Thymus (tissue), 11 donors: ENCODE results near the gene IFT122. TPM values are rescaled to one million over a fixed set of nuclear protein-coding genes. Genes with fewer than 3 reads are reported as not detected.

Source experiments
- DNase-seq, 9 donors: peaks; one replicate each; pipeline ENCODE4 v3.0.0-alpha.2; 2013; ENCODE audit warnings: low spot score in 9 of 9, low read depth in 6 of 9, missing footprints in 1 of 9
- H3K27ac ChIP-seq, 2 donors: one replicate each; pipeline ENCODE4 v1.5.1; 2013; ENCODE audit warnings: control low read depth in 1 of 2, low read depth in 1 of 2, low read length in 1 of 2, mild to moderate bottlenecking in 1 of 2, moderate library complexity in 1 of 2
- H3K27me3 ChIP-seq, 2 donors: one replicate each; pipeline ENCODE4 v1.5.1; 2013; ENCODE audit warnings: low read length in 1 of 2; ENCODE audit not compliant: control insufficient read depth in 2 of 2, insufficient read depth in 1 of 2
- H3K36me3 ChIP-seq, 2 donors: one replicate each; pipeline ENCODE4 v1.5.1; 2013; ENCODE audit warnings: low read length in 1 of 2, mild to moderate bottlenecking in 1 of 2, moderate library complexity in 1 of 2; ENCODE audit not compliant: control insufficient read depth in 2 of 2, insufficient read depth in 2 of 2
- H3K4me1 ChIP-seq, 2 donors: one replicate each; pipeline ENCODE4 v1.5.1; 2013; ENCODE audit warnings: low read length in 2 of 2; ENCODE audit not compliant: control insufficient read depth in 2 of 2, insufficient read depth in 2 of 2
- H3K4me3 ChIP-seq, 2 donors: one replicate each; pipeline ENCODE4 v1.5.1; 2013; ENCODE audit warnings: low read length in 2 of 2, control low read depth in 1 of 2, mild to moderate bottlenecking in 1 of 2
- H3K9me3 ChIP-seq, 2 donors: one replicate each; pipeline ENCODE4 v1.5.1; 2013; ENCODE audit warnings: low read length in 1 of 2, mild to moderate bottlenecking in 1 of 2; ENCODE audit not compliant: control insufficient read depth in 2 of 2, insufficient read depth in 1 of 2
- WGBS: extraction: QIAGEN DNeasy Blood & Tissue Kit; methylation state at CpG from one replicate; pipeline ENCODE4 v1.1.7; 2013; 5-methylcytosine and 5-hydroxymethylcytosine counted together
- polyA plus RNA-seq: library from polyadenylated mRNA; stranded (reverse); fragments of 200-250 nt; gene quantifications from one replicate; pipeline ENCODE4 v1.2.3, GENCODE V29; 2013
- total RNA-seq: library from RNA; stranded (reverse); fragments of 120-200 nt; gene quantifications from one replicate; pipeline ENCODE4 v1.2.4, GENCODE V29; 2013
- donor health status: healthy.

IFT122 gene
- total and polyA plus RNA-seq, 2 donors, result 10.0 to 14.5 TPM

DNA sequence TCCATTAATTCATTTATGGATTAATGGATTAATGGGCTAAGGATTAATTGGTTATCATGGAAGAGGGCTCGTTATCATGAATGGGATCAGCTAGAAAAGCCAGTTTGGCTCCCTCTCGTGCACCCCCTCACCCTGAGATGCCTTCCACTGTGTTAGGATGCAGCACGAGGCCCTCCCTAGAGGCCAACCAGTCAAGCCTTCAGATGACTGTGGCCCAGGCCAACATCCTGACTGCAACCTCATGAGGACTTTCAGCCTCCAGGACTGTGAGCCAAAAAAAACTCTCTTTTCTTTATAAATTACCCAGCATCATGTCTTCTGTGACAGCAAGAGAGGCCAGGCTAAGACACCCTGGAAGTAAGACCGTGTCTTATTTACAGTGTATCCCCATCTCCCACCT, 20.5 kb upstream of the IFT122 start:
- no peak overlapping the region for H3K27ac ChIP-seq
- H3K4me3 ChIP-seq, result no peak overlapping the region
- H3K4me1 ChIP-seq, result peaks cover 0 to 6% of the 10 kb centered on the region in 2 donors
- 94% methylated on average over 4 of the region's 4 CpGs for WGBS
- no peak for DNase-seq
- H3K36me3 ChIP-seq, result no peaks in the 10 kb centered on the region
- peaks cover 0 to 2% of the 10 kb centered on the region in 2 donors for H3K9me3 ChIP-seq
- no peaks in the 10 kb centered on the region for H3K27me3 ChIP-seq

DNA sequence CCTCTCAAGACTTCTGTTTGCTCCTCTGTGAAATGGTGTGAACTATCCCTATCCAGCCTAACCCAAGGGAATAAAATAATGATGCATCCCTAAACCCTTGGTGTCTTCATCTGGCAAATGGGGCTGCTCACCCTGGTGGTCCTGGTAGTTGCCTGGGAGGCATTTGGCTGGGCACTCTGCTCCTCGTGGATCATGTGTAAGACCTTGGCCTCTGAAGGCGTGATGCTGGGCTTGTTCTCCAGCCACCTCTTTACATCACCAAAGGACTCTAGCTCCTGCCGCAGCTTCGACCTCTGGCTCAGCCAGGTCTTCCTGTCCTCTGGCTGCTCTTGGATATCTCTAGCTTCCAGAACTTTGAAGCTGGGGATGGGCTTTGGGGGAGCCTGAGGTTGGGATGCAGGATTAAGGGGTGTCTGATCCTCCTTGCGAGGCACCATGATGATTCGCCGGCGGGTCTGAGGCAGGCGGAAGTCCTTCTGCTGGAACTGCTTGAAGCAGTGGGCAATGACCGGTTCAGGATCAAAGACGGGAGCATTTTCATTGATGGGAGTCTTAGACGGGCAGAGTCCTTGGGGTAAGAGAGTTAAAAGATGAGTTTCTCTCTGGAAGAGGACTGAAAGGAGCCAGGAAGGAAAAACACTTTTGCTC, 18.7 kb upstream of the IFT122 start:
- WGBS, result 98% methylated on average over 12 of the region's 12 CpGs
- peaks cover 5 to 18% of the 10 kb centered on the region in 2 donors for H3K4me1 ChIP-seq

DNA sequence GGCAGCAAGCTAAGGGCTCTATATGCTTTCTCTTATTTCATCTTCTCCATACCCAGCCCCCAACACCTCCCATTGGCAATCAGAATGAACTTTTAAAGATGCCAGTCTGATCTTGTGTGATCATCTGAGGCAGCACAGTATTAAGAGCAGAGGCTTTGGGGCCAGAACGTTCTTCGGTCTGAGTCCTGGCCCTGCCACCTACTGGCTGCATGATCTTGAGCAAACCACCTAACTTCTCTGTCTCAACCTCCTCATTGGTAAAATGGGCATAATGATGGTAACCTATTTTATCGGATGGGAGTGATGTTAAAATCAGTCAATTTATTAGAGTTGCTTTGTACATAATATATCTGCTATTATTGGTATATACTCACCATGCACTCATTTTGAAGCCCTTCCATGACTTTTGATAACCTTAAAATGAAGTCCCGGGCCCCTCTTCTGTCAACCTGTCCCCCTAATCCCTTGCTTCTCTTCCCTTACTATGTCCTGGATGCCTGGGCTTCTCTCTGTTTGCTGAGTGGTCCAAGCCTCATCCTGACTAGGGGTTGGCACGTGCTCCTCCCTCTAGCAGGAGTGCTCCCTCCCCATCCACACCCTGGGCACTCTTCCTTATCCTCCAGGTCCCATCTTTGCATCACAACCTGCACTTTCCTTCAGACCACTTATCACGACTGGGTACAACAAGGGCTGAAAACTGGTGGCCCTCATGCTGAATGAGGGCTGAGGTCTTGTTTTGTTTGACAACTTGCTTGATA, 17.9 kb upstream of the IFT122 start:
- H3K27ac ChIP-seq, result no peak overlapping the region

More for the DNA sequence above, 18.7 kb upstream of the IFT122 start:
- DNase-seq, result no peak
- no peak overlapping the region for H3K4me3 ChIP-seq
- H3K27ac ChIP-seq, result no peak overlapping the region
- no peaks in the 10 kb centered on the region for H3K27me3 ChIP-seq
- peaks cover 0 to 2% of the 10 kb centered on the region in 2 donors for H3K9me3 ChIP-seq
- H3K36me3 ChIP-seq, result no peaks in the 10 kb centered on the region

DNA sequence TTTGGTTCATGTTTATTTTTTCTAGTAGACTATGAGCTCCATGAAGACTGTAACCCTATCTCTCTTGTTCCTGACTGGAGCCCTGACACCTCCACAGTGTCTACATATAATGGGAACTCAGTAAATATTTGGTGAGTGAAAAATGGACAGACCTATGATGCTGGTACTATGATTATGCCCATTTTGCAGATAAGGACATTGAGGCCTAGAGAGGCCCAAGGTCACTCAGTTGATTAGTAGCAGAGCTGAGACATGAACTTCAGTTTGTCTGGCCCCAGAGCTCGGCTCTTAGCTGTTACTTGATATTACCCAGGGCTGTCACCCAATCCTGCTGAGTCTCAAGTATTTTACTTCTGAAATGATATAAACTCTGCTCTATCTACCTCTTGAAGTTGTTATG, 17.1 kb upstream of the IFT122 start:
- Histone ChIP-seq H3K27ac (no peak overlapping the region), H3K36me3 (no peaks in the 10 kb centered on the region), H3K4me3 (no peak overlapping the region), H3K27me3 (peaks cover 0 to 5% of the 10 kb centered on the region in 2 donors), H3K4me1 (peaks cover 5 to 22% of the 10 kb centered on the region in 2 donors), H3K9me3 (peaks cover 0 to 2% of the 10 kb centered on the region in 2 donors)
- no peak for DNase-seq
- 91% methylated on average over 1 of the region's 1 CpG for WGBS

More for the DNA sequence above, 17.9 kb upstream of the IFT122 start:
- Histone ChIP-seq H3K4me3 (no peak overlapping the region), H3K9me3 (peaks cover 0 to 2% of the 10 kb centered on the region in 2 donors), H3K4me1 (peaks cover 5 to 18% of the 10 kb centered on the region in 2 donors), H3K36me3 (no peaks in the 10 kb centered on the region), H3K27me3 (no peaks in the 10 kb centered on the region)
- 84% methylated on average over 6 of the region's 6 CpGs for WGBS
- no peak for DNase-seq

DNA sequence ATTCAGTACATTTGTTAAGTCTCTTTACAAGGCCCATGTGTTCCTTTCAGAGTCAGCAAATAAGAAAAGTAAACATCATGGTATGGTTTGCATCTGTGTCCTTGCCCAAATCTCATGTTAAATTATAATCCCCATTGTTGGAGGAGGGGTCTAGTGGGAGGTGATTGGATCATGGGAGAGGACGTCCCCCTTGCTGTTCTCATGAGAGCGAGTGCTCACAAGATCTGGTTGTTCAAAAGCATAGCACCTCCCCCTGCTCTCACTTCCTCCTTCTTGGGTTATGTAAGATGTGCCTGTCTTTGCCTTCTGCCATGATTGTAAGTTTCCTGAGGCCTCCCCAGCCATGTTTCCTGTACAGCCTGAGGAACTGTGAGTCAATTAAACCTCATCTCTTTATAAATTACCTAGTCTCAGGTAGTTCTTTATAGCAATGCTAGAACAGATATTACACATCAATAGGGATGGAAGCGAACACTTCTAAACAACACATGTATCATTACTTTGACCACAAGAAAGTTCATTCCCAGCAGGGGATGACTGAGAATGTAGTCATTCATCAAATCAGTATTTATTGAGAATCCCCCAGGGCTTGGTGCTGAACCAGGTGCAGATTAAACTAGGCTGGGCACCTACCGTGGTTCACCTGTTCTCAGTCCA, 15.7 kb upstream of the IFT122 start:
- 87% methylated on average over 4 of the region's 4 CpGs for WGBS
- peaks cover 0 to 2% of the 10 kb centered on the region in 2 donors for H3K9me3 ChIP-seq
- H3K36me3 ChIP-seq, result no peaks in the 10 kb centered on the region
- H3K27ac ChIP-seq, result no peak overlapping the region
- peak in 2 of 9 donors; percentile 28 to 58 for DNase-seq
- H3K4me3 ChIP-seq, result no peak overlapping the region
- peaks cover 0 to 9% of the 10 kb centered on the region in 2 donors for H3K27me3 ChIP-seq
- H3K4me1 ChIP-seq, result peaks cover 16 to 34% of the 10 kb centered on the region in 2 donors

DNA sequence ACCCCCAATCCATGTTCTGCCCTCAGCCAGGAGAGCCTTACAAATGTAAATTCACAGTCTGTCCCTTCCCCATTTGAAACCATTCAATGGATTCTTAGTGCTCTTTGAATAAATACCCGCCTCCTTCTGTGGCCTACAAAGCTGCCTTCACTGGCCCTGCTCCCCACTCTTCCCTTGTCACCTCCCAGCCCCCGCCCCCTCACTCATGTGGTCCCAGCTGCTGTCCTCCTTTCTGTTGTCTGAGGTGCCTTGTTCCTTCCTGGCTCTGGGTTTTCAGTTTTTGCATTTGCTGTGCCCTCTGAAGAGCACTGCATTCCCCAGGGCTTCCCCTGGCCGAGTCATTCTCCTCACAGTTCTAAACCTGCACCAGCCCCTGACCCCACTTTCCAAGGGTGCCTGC, 14.8 kb upstream of the IFT122 start:
- no peak overlapping the region for H3K4me3 ChIP-seq
- peaks cover 4 to 6% of the 10 kb centered on the region in 2 donors for H3K36me3 ChIP-seq
- peaks cover 16 to 40% of the 10 kb centered on the region in 2 donors for H3K4me1 ChIP-seq
- WGBS, result 79% methylated on average over 3 of the region's 3 CpGs
- peaks cover 0 to 9% of the 10 kb centered on the region in 2 donors for H3K27me3 ChIP-seq
- H3K27ac ChIP-seq, result no peak overlapping the region
- peaks cover 0 to 2% of the 10 kb centered on the region in 2 donors for H3K9me3 ChIP-seq
- DNase-seq, result peak in 2 of 9 donors; percentile 12 to 34

DNA sequence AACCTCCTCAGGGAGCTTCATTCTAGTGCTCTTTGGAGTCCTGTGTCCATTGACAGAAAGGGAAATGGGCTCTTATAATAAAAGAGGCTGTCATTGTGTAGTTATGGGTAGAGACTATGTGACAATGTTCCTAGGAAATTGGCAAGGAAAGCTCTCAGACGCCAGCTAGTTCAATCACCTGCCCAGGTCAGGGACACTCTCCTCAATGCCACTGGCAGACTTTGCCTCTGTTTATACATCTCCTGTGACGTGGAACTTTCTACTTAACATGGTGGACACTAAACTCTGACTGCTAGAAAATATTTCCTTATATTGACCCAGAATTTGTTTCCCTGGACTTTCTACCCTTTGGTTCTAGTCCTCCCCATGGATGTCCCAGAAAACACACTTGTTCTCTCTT, 14.4 kb upstream of the IFT122 start:
- DNase-seq, result no peak
- peaks cover 0 to 9% of the 10 kb centered on the region in 2 donors for H3K27me3 ChIP-seq
- no peak overlapping the region for H3K4me3 ChIP-seq
- 97% methylated on average over 2 of the region's 2 CpGs for WGBS
- peaks cover 4 to 9% of the 10 kb centered on the region in 2 donors for H3K36me3 ChIP-seq
- peaks cover 0 to 2% of the 10 kb centered on the region in 2 donors for H3K9me3 ChIP-seq
- peaks cover 16 to 40% of the 10 kb centered on the region in 2 donors for H3K4me1 ChIP-seq
- no peak overlapping the region for H3K27ac ChIP-seq

DNA sequence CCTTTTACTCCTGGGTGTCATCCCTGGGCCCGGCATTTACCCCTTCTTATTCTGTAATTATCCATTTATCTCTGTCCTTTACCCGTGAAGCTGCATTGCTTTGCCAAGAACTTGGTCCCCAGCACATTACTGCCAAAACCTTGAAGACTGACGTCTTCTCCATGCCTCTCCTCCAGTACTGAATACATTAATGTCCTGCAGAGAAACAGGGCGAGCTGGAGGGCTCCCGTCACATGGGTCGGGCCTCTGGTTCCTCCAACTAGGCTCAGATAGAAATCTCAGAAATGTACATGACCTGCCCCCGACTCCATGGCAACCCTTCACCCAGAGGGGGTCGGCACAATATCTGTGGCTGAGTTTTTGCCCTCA, 12.0 kb upstream of the IFT122 start:
- Histone ChIP-seq H3K27ac (no peak overlapping the region), H3K9me3 (no peaks in the 10 kb centered on the region), H3K27me3 (peaks cover 0 to 9% of the 10 kb centered on the region in 2 donors), H3K4me1 (peaks cover 16 to 40% of the 10 kb centered on the region in 2 donors), H3K4me3 (peak overlapping the region; percentile 24 to 46), H3K36me3 (peaks cover 21 to 33% of the 10 kb centered on the region in 2 donors)
- no peak for DNase-seq
- WGBS, result 20% methylated on average over 8 of the region's 8 CpGs
